ENCODE results near the gene TREM1.

GRCh38 chr6:41291717-41292116 lies 5.2 kb upstream of the TREM1 start:
- TF ChIP-seq JUN (IDR thresholded peaks at IDR 0.05; ENCODE audit: borderline replicate concordance, insufficient read depth, insufficient read length, low read depth): no peak
- TF ChIP-seq POLR2A (IDR thresholded peaks at IDR 0.05; ENCODE audit: low read depth, low read length): no peak
- no peak for TF ChIP-seq EZH2 (IDR thresholded peaks at IDR 0.05; ENCODE audit: borderline replicate concordance, low read depth, low read length, severe bottlenecking)
- TF ChIP-seq CTCF (IDR thresholded peaks at IDR 0.05; ENCODE audit: extremely low read depth in 1 of 2, insufficient read depth in 1 of 2, low read depth in 1 of 2, low read length in 2 of 2): no peak

Data from endothelial cell of umbilical vein (primary cell).